Suppressor macrophage treated with lipopolysaccharide for 4 hours (primary cell): Measurements from ENCODE around the gene SLC66A2.
"Not testable (repeated sequence)": the region's sequence is repeated elsewhere in the genome, so short reads cannot be mapped to it uniquely, and the experiment has no call there.

Experiments
- DNase-seq: peaks from one replicate; pipeline ENCODE4 v3.0.0-alpha.2; 2020

The SLC66A2 gene

GRCh38 chr18:79970419-79971133 is 19.1 kb upstream of the SLC66A2 start:
- DNase-seq, result no peak

- DNase-seq, result peak; percentile 22
These were observed 13.9 kb upstream of the SLC66A2 start for GRCh38 chr18:79965119-79965902.

- peak; percentile 53 for DNase-seq
These were observed 13.1 kb upstream of the SLC66A2 start, which contains the start of gene HSBP1L1 for GRCh38 chr18:79964330-79965118. Gene HSBP1L1, plus strand, starts transcription at chr18:79964643. Its CDS starts 93 bp downstream, at chr18:79964736.

- DNase-seq, result no peak
These were observed 12.3 kb upstream of the SLC66A2 start for GRCh38 chr18:79963658-79964329.

- DNase-seq, result no peak
These were observed 11.6 kb upstream of the SLC66A2 start for GRCh38 chr18:79962835-79963657.

GRCh38 chr18:79962311-79962710 is 10.9 kb upstream of the SLC66A2 start:
- no peak for DNase-seq

GRCh38 chr18:79961527-79962291 is 10.3 kb upstream of the SLC66A2 start:
- no peak for DNase-seq

- DNase-seq, result no peak
These were observed 9.6 kb upstream of the SLC66A2 start for GRCh38 chr18:79960921-79961526.

GRCh38 chr18:79960161-79960801 is 8.8 kb upstream of the SLC66A2 start:
- not testable (repeated sequence) for DNase-seq

GRCh38 chr18:79958981-79959380 is 7.5 kb upstream of the SLC66A2 start:
- no peak for DNase-seq

- no peak for DNase-seq
These were observed 4.8 kb upstream of the SLC66A2 start for GRCh38 chr18:79956276-79956675.

- DNase-seq, result peak; percentile 84
These were observed 4.0 kb upstream of the SLC66A2 start for GRCh38 chr18:79955302-79956075.

- DNase-seq, result no peak
These were observed 3.3 kb upstream of the SLC66A2 start for GRCh38 chr18:79954791-79955190.

GRCh38 chr18:79953971-79954651 is 2.7 kb upstream of the SLC66A2 start:
- peak; percentile 39 for DNase-seq

- DNase-seq, result no peak
These were observed 1.6 kb upstream of the SLC66A2 start for GRCh38 chr18:79952996-79953559.

- no peak for DNase-seq
These were observed 1.1 kb upstream of the SLC66A2 start for GRCh38 chr18:79952456-79952995.

GRCh38 chr18:79950515-79951341 is 725 bp downstream of the SLC66A2 start:
- DNase-seq, result peak; percentile 60
